K562 (cell line): ENCODE results near the gene POP5. TPM values are rescaled to one million over a fixed set of nuclear protein-coding genes. Genes with fewer than 3 reads are reported as not detected.

Source experiments
- BCOR ChIP-seq: fragments of 450-650 bp; IDR thresholded peaks from 2 replicates; pipeline ENCODE4 v1.6.1; 2016
- BHLHE40 ChIP-seq: IDR thresholded peaks from 2 replicates; pipeline ENCODE4 v1.6.1; 2011; ENCODE audit warnings: low read length, improper control_type of control experiment
- CXXC5 ChIP-seq: fragments of 250-450 bp; sonication (Bioruptor Pico); IDR thresholded peaks from 2 replicates; pipeline ENCODE4 v1.8.0; 2022; ENCODE audit warnings: inconsistent platforms, mild to moderate bottlenecking, moderate library complexity
- FOXA3 ChIP-seq, 2 experiments: fragments of 450-650 bp in 1 of 2; sonication (generic) in 1 of 2; formaldehyde crosslinking; IDR thresholded peaks in 1 of 2; conservative IDR thresholded peaks in 1 of 2; 2 replicates each; pipeline versions ENCODE4 v1.4.0 to v1.8.0; 2020 to 2022; ENCODE audit warnings: mild to moderate bottlenecking in 2 of 2, missing genetic modification reagents in 1 of 2
- NFYB ChIP-seq: IDR thresholded peaks from 2 replicates; pipeline ENCODE4 v1.6.1; 2011; ENCODE audit warnings: mild to moderate bottlenecking, moderate library complexity; ENCODE audit not compliant: insufficient read length; ENCODE audit errors: extremely low read depth
- NRF1 ChIP-seq, 2 experiments: fragments of 450-650 bp; IDR thresholded peaks in 1 of 2; conservative IDR thresholded peaks in 1 of 2; 2 replicates each; pipeline ENCODE4 v1.6.1; 2014; ENCODE audit warnings: mild to moderate bottlenecking in 2 of 2
- SIN3A ChIP-seq, 2 experiments: fragments of 150-350 bp in 1 of 2; IDR thresholded peaks; 2 replicates each; pipeline ENCODE4 v1.6.1; 2011 to 2016; ENCODE audit warnings: borderline replicate concordance in 2 of 2, low read depth in 2 of 2, low read length in 2 of 2, mild to moderate bottlenecking in 2 of 2, moderate library complexity in 2 of 2; ENCODE audit not compliant: control insufficient read depth in 1 of 2
- SMARCA5 ChIP-seq: fragments of 450-650 bp; IDR thresholded peaks from 2 replicates; pipeline ENCODE4 v1.6.1; 2016
- TCF3 ChIP-seq: sonication (generic); formaldehyde crosslinking; IDR thresholded peaks from 2 replicates; pipeline ENCODE4 v1.4.0; 2020; ENCODE audit warnings: mild to moderate bottlenecking, missing genetic modification reagents
- TEAD2 ChIP-seq: fragments of 450-650 bp; IDR thresholded peaks from 2 replicates; pipeline ENCODE4 v1.6.1; 2016; ENCODE audit warnings: missing genetic modification characterization, control low read depth, missing compliant biosample characterization
- ZEB2 ChIP-seq: fragments of 450-650 bp; IDR thresholded peaks from 2 replicates; pipeline ENCODE4 v1.6.1; 2016
- ZNF134 ChIP-seq: fragments of 250-450 bp; sonication (Bioruptor Pico); conservative IDR thresholded peaks from 2 replicates; pipeline ENCODE4 v1.4.0; 2020
- ZNF217 ChIP-seq: sonication (generic); formaldehyde crosslinking; IDR thresholded peaks from 2 replicates; pipeline ENCODE4 v1.8.0; 2022; ENCODE audit warnings: mild to moderate bottlenecking, missing genetic modification reagents
- ZNF24 ChIP-seq: fragments of 450-650 bp; IDR thresholded peaks from 2 replicates; pipeline ENCODE4 v1.6.1; 2016
- ZNF384 ChIP-seq: IDR thresholded peaks from 2 replicates; pipeline ENCODE4 v1.6.1; 2012; ENCODE audit warnings: low read depth, low read length, improper control_type of control experiment
- ZNF695 ChIP-seq: fragments of 450-650 bp; formaldehyde crosslinking; IDR thresholded peaks from 2 replicates; pipeline ENCODE4 v1.4.0; 2020; ENCODE audit warnings: mild to moderate bottlenecking, moderate library complexity
- ZNF780A ChIP-seq: fragments of 250-450 bp; sonication (Bioruptor Pico); IDR thresholded peaks from 2 replicates; pipeline ENCODE4 v1.5.0; 2021; ENCODE audit warnings: mild to moderate bottlenecking
- polyA plus RNA-seq, 8 experiments: library from polyadenylated mRNA; depleted of rRNA in 4 of 8; stranded (reverse) in 5 of 8; unstranded in 3 of 8; fragments of >200 nt; fragmentation: Nextera tagmentation in 2 of 8; fragmentation: Illumina TruSeq in 1 of 8; extraction: Ambion mirVana in 2 of 8; extraction: Trizol in 1 of 8; gene quantifications; 2 replicates each; pipeline versions ENCODE4 v1.2.1 to v1.2.3, GENCODE V29; 2011 to 2014; ENCODE audit warnings: inconsistent platforms in 1 of 8, missing spikeins in 1 of 8
- total RNA-seq, 7 experiments: library from RNA; depleted of rRNA in 6 of 7; stranded (reverse); fragments of >200 nt in 6 of 7; fragmentation: Illumina TruSeq in 2 of 7; extraction: Trizol in 2 of 7; gene quantifications; 2 replicates each; pipeline versions ENCODE4 v1.2.1 to v1.2.3, GENCODE V29; 2011 to 2021; ENCODE audit warnings: low replicate concordance in 1 of 7
- TF ChIP-seq, protein P1 (sequence below), 2 experiments: fragments of 450-650 bp; IDR thresholded peaks; 2 replicates each; pipeline ENCODE4 v1.6.1; 2016
- TF ChIP-seq, protein P2 (sequence below): fragments of 250-450 bp; sonication (Bioruptor Pico); IDR thresholded peaks from 2 replicates; pipeline ENCODE4 v1.4.0; 2020; ENCODE audit warnings: mild to moderate bottlenecking, moderate library complexity
- TF ChIP-seq, protein P3 (sequence below): fragments of 250-450 bp; sonication (Bioruptor Pico); IDR thresholded peaks from 2 replicates; pipeline ENCODE4 v1.8.0; 2022; ENCODE audit warnings: moderate library complexity, mild to moderate bottlenecking, inconsistent platforms
- TF ChIP-seq, protein P4 (sequence below): fragments of 150-350 bp; IDR thresholded peaks from 2 replicates; pipeline ENCODE4 v1.6.1; 2014; ENCODE audit warnings: low read depth, mild to moderate bottlenecking, low read length, borderline replicate concordance

Gene POP5
- total and polyA plus RNA-seq, 9 of the 15 experiments (the other 6 are each of a cell fraction or from before 2014, with no cell fraction given) = 57.5 to 253 (median 73.8) TPM

DNA sequence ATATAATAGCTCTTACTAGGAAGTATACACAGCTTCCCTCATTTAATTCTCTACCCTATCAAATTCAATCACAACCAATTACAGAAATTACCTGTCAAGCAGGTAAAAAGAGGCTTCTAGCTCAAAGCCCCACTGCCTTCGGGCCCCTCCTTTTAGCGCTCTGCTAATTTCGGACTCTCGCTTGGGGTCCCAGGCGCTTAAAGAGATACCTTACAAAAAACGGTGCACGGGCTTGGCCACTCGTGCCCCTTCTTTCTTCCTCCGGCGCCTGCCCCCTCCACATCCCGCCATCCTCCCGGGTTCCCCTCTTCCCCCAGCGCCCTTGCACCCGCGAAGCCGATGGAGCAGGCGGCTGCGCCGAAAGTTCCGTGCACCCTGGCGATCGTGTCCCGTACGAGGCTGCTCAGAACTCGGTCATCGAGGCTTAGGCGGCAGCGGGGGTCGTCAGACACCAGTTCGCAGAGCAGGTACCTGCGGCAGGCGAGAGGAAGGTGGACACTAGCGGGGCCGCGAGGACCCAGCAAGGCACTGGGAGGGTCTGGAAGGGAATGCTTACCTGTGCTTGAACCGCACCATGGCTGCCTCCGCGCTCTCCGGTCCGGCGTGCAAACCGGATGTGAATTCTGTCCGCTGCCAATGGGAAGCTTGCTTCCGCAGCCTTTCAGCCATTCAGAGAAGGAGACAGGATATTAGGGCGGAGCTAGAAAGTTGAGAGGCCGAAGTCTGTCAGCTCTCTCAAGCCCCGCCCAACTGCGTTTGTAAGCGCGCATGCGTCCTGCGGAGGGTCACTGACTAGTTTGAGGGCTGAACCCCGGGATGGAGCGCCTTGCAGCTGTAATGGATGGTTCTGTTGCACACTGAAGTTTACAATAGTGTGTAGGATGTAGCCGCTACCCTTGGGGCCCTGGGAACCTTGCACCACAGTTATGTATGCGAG lies at the start of gene POP5 (continued):
- TF ChIP-seq, protein P1, sequence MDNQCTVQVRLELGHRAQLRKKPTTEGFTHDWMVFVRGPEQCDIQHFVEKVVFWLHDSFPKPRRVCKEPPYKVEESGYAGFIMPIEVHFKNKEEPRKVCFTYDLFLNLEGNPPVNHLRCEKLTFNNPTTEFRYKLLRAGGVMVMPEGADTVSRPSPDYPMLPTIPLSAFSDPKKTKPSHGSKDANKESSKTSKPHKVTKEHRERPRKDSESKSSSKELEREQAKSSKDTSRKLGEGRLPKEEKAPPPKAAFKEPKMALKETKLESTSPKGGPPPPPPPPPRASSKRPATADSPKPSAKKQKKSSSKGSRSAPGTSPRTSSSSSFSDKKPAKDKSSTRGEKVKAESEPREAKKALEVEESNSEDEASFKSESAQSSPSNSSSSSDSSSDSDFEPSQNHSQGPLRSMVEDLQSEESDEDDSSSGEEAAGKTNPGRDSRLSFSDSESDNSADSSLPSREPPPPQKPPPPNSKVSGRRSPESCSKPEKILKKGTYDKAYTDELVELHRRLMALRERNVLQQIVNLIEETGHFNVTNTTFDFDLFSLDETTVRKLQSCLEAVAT (IDR thresholded peaks at IDR 0.05) = peak in 1 of 2 experiments; percentile 18; a peak in 1 of 4 replicates
- TF ChIP-seq BCOR (peak; percentile 63), ZNF134 (CRISPR knock-in tag) (no peak), ZNF24 (no peak), FOXA3 (CRISPR knock-in tag; conservative IDR thresholded peaks at IDR 0.05 in 1 of 2, IDR thresholded peaks at IDR 0.05 in 1 of 2) (0 out of 4 replicates have a peak, but pooled peaks of 1 of the 2 experiments have one; percentile 12), ZEB2 (no peak), ZNF217 (CRISPR knock-in tag) (no peak), TEAD2 (tag) (no peak), ZNF780A (CRISPR knock-in tag) (no peak), NRF1 (conservative IDR thresholded peaks at IDR 0.05 in 1 of 2, IDR thresholded peaks at IDR 0.05 in 1 of 2) (peak; percentile 95 to 96), ZNF695 (no peak), SIN3A (IDR thresholded peaks at IDR 0.05; ENCODE audit: borderline replicate concordance in 2 of 2, control insufficient read depth in 1 of 2, low read depth in 2 of 2, low read length in 2 of 2) (peak in 1 of 2 experiments; percentile 72; a peak in 1 of 4 replicates), NFYB (peak; percentile 72), SMARCA5 (no peak), ZNF384 (no peak), CXXC5 (CRISPR knock-in tag) (peak; percentile 80), TCF3 (CRISPR knock-in tag) (peak; percentile 24), BHLHE40 (0 out of 2 replicates have a peak, but pooled peaks have one; percentile 16)
- TF ChIP-seq, protein P2, sequence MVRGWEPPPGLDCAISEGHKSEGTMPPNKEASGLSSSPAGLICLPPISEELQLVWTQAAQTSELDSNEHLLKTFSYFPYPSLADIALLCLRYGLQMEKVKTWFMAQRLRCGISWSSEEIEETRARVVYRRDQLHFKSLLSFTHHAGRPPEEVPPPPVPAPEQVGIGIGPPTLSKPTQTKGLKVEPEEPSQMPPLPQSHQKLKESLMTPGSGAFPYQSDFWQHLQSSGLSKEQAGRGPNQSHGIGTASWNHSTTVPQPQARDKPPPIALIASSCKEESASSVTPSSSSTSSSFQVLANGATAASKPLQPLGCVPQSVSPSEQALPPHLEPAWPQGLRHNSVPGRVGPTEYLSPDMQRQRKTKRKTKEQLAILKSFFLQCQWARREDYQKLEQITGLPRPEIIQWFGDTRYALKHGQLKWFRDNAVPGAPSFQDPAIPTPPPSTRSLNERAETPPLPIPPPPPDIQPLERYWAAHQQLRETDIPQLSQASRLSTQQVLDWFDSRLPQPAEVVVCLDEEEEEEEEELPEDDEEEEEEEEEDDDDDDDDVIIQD (CRISPR knock-in tag) = 0 out of 2 replicates have a peak, but pooled peaks have one; percentile 32
- TF ChIP-seq, protein P3, sequence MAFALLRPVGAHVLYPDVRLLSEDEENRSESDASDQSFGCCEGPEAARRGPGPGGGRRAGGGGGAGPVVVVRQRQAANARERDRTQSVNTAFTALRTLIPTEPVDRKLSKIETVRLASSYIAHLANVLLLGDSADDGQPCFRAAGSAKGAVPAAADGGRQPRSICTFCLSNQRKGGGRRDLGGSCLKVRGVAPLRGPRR (CRISPR knock-in tag) = no peak
- TF ChIP-seq, protein P4, sequence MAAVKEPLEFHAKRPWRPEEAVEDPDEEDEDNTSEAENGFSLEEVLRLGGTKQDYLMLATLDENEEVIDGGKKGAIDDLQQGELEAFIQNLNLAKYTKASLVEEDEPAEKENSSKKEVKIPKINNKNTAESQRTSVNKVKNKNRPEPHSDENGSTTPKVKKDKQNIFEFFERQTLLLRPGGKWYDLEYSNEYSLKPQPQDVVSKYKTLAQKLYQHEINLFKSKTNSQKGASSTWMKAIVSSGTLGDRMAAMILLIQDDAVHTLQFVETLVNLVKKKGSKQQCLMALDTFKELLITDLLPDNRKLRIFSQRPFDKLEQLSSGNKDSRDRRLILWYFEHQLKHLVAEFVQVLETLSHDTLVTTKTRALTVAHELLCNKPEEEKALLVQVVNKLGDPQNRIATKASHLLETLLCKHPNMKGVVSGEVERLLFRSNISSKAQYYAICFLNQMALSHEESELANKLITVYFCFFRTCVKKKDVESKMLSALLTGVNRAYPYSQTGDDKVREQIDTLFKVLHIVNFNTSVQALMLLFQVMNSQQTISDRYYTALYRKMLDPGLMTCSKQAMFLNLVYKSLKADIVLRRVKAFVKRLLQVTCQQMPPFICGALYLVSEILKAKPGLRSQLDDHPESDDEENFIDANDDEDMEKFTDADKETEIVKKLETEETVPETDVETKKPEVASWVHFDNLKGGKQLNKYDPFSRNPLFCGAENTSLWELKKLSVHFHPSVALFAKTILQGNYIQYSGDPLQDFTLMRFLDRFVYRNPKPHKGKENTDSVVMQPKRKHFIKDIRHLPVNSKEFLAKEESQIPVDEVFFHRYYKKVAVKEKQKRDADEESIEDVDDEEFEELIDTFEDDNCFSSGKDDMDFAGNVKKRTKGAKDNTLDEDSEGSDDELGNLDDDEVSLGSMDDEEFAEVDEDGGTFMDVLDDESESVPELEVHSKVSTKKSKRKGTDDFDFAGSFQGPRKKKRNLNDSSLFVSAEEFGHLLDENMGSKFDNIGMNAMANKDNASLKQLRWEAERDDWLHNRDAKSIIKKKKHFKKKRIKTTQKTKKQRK = no peak
